Liver (tissue), 9 donors: ENCODE data around the gene CDKN2B-AS1. TPM values are rescaled to one million over a fixed set of nuclear protein-coding genes. Genes with fewer than 3 reads are reported as not detected.

ENCODE experiments used
- DNase-seq: peaks from one replicate; pipeline ENCODE4 v3.0.0-alpha.2; 2017; ENCODE audit warnings: low spot score
- H3K27ac ChIP-seq, 2 donors: one replicate each; pipeline ENCODE4 v1.7.0; 2013; ENCODE audit warnings: inconsistent platforms in 2 of 2, low read length in 2 of 2, control low read depth in 1 of 2, low read depth in 1 of 2, mild to moderate bottlenecking in 1 of 2
- H3K27me3 ChIP-seq, 4 donors: one replicate each; pipeline versions ENCODE4 v1.6.1 to v1.7.0; 2013; ENCODE audit warnings: low read length in 3 of 4, inconsistent platforms in 1 of 4, mild to moderate bottlenecking in 1 of 4, moderate library complexity in 1 of 4; ENCODE audit not compliant: control insufficient read depth in 4 of 4, insufficient read depth in 4 of 4
- H3K36me3 ChIP-seq, 4 donors: one replicate each; pipeline versions ENCODE4 v1.6.1 to v1.7.0; 2013; ENCODE audit warnings: low read length in 3 of 4, mild to moderate bottlenecking in 3 of 4, low read depth in 1 of 4, moderate library complexity in 1 of 4; ENCODE audit not compliant: control insufficient read depth in 4 of 4, insufficient read depth in 3 of 4
- H3K4me1 ChIP-seq, 4 donors: one replicate each; pipeline versions ENCODE4 v1.6.1 to v1.7.0; 2013; ENCODE audit warnings: low read length in 3 of 4, mild to moderate bottlenecking in 3 of 4, moderate library complexity in 1 of 4; ENCODE audit not compliant: control insufficient read depth in 4 of 4, insufficient read depth in 4 of 4
- H3K4me3 ChIP-seq, 3 donors: one replicate each; pipeline versions ENCODE4 v1.6.1 to v1.7.0; 2013; ENCODE audit warnings: low read length in 3 of 3, control low read depth in 1 of 3, low read depth in 1 of 3, mild to moderate bottlenecking in 1 of 3
- H3K9ac ChIP-seq, 2 donors: one replicate each; pipeline ENCODE4 v1.7.0; 2013; ENCODE audit warnings: low read length in 2 of 2, mild to moderate bottlenecking in 2 of 2, moderate library complexity in 2 of 2, control low read depth in 1 of 2, low read depth in 1 of 2
- H3K9me3 ChIP-seq, 4 donors: one replicate each; pipeline versions ENCODE4 v1.6.1 to v1.7.0; 2013; ENCODE audit warnings: low read length in 3 of 4; ENCODE audit not compliant: control insufficient read depth in 4 of 4
- FOXA1 ChIP-seq: IDR thresholded peaks from 2 replicates; pipeline ENCODE4 v1.6.1; 2016; ENCODE audit warnings: antibody characterized with exemption
- FOXA2 ChIP-seq: IDR thresholded peaks from 2 replicates; pipeline ENCODE4 v1.6.1; 2016; ENCODE audit warnings: antibody characterized with exemption
- HNF4A ChIP-seq, 2 donors: conservative IDR thresholded peaks; 2 replicates each; pipeline ENCODE4 v1.6.1; 2016; ENCODE audit warnings: antibody characterized with exemption in 2 of 2, mild to moderate bottlenecking in 2 of 2
- RAD21 ChIP-seq, 2 donors: IDR thresholded peaks; 2 replicates each; pipeline ENCODE4 v1.6.1; 2016; ENCODE audit warnings: antibody characterized with exemption in 2 of 2, mild to moderate bottlenecking in 2 of 2
- REST ChIP-seq: IDR thresholded peaks from 2 replicates; pipeline ENCODE4 v1.6.1; 2016; ENCODE audit warnings: antibody characterized with exemption, mild to moderate bottlenecking
- RXRA ChIP-seq, 2 donors: IDR thresholded peaks; 2 replicates each; pipeline ENCODE4 v1.6.1; 2017 to 2018; ENCODE audit warnings: antibody characterized with exemption in 2 of 2, mild to moderate bottlenecking in 1 of 2
- TAF1 ChIP-seq: conservative IDR thresholded peaks from 2 replicates; pipeline ENCODE4 v1.6.1; 2016; ENCODE audit warnings: antibody characterized with exemption, mild to moderate bottlenecking
- whole genome bisulfite sequencing: extraction: QIAGEN DNeasy Blood & Tissue Kit; methylation state at CpG from one replicate; pipeline ENCODE4 v1.1.7; 2013; 5-methylcytosine and 5-hydroxymethylcytosine counted together
- polyA plus RNA-seq, 2 donors: library from polyadenylated mRNA; stranded (reverse) in 1 of 2; unstranded in 1 of 2; fragments of 200-250 nt in 1 of 2; fragments of >200 nt in 1 of 2; fragmentation: Nextera tagmentation in 1 of 2; extraction: Ambion mirVana in 1 of 2; gene quantifications; one replicate each; pipeline versions ENCODE4 v1.2.1 to v1.2.3, GENCODE V29; 2013 to 2015
- total RNA-seq, 2 donors: library from RNA; depleted of rRNA; stranded (reverse); fragments of >200 nt; gene quantifications; one replicate each; pipeline ENCODE4 v1.2.3, GENCODE V29; 2014
- TF ChIP-seq, protein P1 (sequence below): fragments of 150-350 bp; IDR thresholded peaks from 2 replicates; pipeline ENCODE4 v1.5.1; 2017; ENCODE audit warnings: improper control_type of control experiment, low read depth, low read length; ENCODE audit not compliant: missing input control
- TF ChIP-seq, protein P2 (sequence below): IDR thresholded peaks from 2 replicates; pipeline ENCODE4 v1.6.1; 2016; ENCODE audit warnings: antibody characterized with exemption
- donor health status: healthy.
- donor health status: healthy.
- donor health status: healthy.
- donor health status: healthy.
- donor health status: healthy.

Gene CDKN2B-AS1
- total and polyA plus RNA-seq, 4 donors = 0.08 to 0.42 TPM; not detected in 2

DNA sequence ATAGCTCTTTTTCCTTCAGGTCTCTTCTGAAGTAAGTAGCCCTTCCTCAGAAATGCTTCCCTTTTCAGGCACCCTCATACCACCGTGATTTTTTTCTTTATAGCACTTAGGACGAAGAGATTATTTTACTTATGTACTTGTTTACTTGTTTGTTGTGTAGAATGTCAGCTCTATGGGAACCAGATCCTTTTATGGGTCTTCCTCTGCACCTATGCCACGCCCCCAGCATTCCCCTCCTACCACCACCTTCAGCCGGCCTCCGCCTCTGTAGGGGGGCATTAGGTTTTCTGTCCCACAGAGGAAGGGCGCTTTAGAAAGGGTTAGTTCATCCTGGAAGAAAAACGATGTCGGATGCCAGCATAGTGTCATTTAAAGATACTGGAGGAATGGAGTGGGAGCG, 1.8 kb downstream of the CDKN2B-AS1 start:
- no peak overlapping the region for H3K4me3 ChIP-seq
- H3K9ac ChIP-seq = no peak overlapping the region
- H3K9me3 ChIP-seq = no peaks in the 10 kb centered on the region
- H3K36me3 ChIP-seq = no peaks in the 10 kb centered on the region
- no peaks in the 10 kb centered on the region for H3K27me3 ChIP-seq
- peaks cover 4 to 15% (median 9%) of the 10 kb centered on the region in 4 donors for H3K4me1 ChIP-seq
- no peak for DNase-seq
- no peak overlapping the region for H3K27ac ChIP-seq
- WGBS = 81% methylated on average over 9 of the region's 9 CpGs
- TF ChIP-seq HNF4A (conservative IDR thresholded peaks at IDR 0.05) = no peak
- TF ChIP-seq FOXA1 = no peak
- TF ChIP-seq FOXA2 = no peak
- TF ChIP-seq TAF1 = no peak

DNA sequence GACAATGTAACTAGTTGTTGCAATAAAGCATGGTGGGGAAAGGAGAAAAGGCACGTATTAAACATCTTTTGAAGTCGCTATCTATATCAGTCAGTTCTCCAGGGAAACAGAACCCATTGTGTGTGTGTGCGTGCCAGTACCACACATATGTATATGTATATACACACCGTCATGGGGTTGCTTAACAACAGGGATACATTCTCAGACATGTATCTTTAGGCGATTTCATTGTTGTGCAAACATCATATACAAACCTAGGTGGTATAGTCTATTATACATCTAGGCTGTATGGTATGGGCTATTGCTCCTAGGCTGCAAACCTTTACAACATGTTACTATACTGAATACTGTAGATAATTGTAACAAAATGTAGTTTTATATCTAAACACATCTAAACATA, 2.3 kb downstream of the CDKN2B-AS1 start:
- no peak overlapping the region for H3K27ac ChIP-seq
- no peaks in the 10 kb centered on the region for H3K27me3 ChIP-seq
- H3K4me3 ChIP-seq = no peak overlapping the region
- H3K4me1 ChIP-seq = peaks cover 4 to 15% (median 9%) of the 10 kb centered on the region in 4 donors
- no peak for TF ChIP-seq RAD21 (IDR thresholded peaks at IDR 0.05)
- TF ChIP-seq, protein P1, sequence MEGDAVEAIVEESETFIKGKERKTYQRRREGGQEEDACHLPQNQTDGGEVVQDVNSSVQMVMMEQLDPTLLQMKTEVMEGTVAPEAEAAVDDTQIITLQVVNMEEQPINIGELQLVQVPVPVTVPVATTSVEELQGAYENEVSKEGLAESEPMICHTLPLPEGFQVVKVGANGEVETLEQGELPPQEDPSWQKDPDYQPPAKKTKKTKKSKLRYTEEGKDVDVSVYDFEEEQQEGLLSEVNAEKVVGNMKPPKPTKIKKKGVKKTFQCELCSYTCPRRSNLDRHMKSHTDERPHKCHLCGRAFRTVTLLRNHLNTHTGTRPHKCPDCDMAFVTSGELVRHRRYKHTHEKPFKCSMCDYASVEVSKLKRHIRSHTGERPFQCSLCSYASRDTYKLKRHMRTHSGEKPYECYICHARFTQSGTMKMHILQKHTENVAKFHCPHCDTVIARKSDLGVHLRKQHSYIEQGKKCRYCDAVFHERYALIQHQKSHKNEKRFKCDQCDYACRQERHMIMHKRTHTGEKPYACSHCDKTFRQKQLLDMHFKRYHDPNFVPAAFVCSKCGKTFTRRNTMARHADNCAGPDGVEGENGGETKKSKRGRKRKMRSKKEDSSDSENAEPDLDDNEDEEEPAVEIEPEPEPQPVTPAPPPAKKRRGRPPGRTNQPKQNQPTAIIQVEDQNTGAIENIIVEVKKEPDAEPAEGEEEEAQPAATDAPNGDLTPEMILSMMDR = no peak
- H3K36me3 ChIP-seq = no peaks in the 10 kb centered on the region
- WGBS = 92% methylated on average over 5 of the region's 5 CpGs
- no peak for DNase-seq
- H3K9me3 ChIP-seq = no peaks in the 10 kb centered on the region
- H3K9ac ChIP-seq = no peak overlapping the region

DNA sequence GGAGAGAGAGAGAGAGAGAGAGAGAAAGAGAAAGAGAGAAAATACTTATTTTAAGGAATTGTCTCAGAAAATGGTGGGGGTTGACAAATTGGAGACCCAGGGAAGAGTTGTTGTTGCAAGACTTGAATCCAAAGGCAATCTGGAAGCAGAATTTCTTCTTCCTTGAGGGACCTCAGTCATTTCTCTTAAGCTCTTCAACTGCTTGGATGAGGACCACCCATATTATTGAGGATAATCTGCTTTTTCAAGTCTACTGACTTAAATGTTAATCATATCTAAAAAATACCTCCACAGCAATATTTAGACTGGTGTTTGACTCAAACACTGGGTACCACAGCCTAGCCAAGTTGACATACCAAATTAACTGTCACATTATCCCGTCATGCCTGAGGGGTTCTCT, 2.9 kb downstream of the CDKN2B-AS1 start:
- Histone ChIP-seq H3K36me3 (no peaks in the 10 kb centered on the region), H3K9me3 (no peaks in the 10 kb centered on the region), H3K9ac (no peak overlapping the region), H3K27ac (no peak overlapping the region), H3K4me3 (no peak overlapping the region), H3K4me1 (peaks cover 4 to 15% (median 9%) of the 10 kb centered on the region in 4 donors), H3K27me3 (no peaks in the 10 kb centered on the region)
- 96% methylated on average over 1 of the region's 1 CpG for WGBS
- DNase-seq = no peak
- TF ChIP-seq FOXA2 (no peak), RAD21 (IDR thresholded peaks at IDR 0.05) (no peak), REST (no peak), RXRA (IDR thresholded peaks at IDR 0.05) (no peak)
- TF ChIP-seq, protein P2, sequence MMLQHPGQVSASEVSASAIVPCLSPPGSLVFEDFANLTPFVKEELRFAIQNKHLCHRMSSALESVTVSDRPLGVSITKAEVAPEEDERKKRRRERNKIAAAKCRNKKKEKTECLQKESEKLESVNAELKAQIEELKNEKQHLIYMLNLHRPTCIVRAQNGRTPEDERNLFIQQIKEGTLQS = no peak
- TF ChIP-seq, protein P1 = no peak
